ENCODE data around the gene LTBP1.

DNA sequence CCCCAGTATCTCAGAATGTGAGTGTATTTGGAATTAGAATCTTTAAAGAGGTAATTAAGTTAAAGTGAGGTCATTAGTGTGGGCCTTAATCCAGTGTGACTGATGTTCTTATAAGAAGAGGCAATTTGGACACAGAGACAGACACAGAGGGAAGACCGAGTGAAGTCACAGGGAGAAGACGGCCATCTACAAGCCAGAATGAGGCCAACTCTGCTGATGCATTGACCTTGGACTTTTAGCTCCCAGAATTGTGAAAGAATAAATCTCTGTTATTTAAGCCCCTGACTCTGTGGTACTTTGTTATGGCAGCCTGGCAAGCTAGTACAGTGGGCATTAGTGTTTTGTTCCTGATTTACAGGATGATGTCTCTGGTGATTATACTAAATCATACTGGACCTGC lies 64.6 kb downstream of the LTBP1 start:
- no peak for TF ChIP-seq NCOA2 (CRISPR knock-in tag; IDR thresholded peaks at IDR 0.05)
- TF ChIP-seq CTCF (CRISPR knock-in tag; IDR thresholded peaks at IDR 0.05) = no peak
- TF ChIP-seq SOX6 (IDR thresholded peaks at IDR 0.05) = no peak
- TF ChIP-seq SOX6 (CRISPR knock-in tag; IDR thresholded peaks at IDR 0.05) = no peak
- TF ChIP-seq POLR2A (IDR thresholded peaks at IDR 0.05; ENCODE audit: insufficient read depth in 1 of 2, low read depth in 2 of 2, low read length in 2 of 2) = no peak

All from HepG2 (cell line).